ENCODE measurements around the gene CADM2. TPM values are rescaled to one million over a fixed set of nuclear protein-coding genes. Genes with fewer than 3 reads are reported as not detected.

Gene CADM2
- total RNA-seq, 1 donor from 2014 or later = 4.0 TPM

DNA sequence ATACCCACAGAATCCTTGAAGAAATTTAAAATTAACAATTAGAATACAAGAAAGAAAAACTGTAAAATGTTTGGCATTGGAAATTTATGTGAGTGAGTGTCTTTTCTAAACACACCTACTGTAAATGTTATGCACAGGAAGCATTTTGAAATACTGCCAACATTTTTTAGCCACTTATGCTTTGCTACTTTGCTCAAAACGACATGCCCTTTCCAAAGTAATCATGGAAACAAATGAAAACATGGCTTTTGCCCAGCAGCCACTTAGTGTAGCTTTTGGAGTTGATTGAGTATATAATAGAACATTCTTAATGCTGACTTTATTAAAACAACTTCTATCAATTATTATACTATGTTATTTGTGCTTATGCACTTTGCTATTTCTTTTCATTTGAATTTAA lies 823.0 kb downstream of the CADM2 start:
- no peaks in the 10 kb centered on the region for H3K36me3 Mint-ChIP-seq
- DNase-seq (ENCODE audit: extremely low spot score, unreplicated experiment) = no peak
- no peaks in the 10 kb centered on the region for H3K27me3 Mint-ChIP-seq
- TF ChIP-seq, protein P1, sequence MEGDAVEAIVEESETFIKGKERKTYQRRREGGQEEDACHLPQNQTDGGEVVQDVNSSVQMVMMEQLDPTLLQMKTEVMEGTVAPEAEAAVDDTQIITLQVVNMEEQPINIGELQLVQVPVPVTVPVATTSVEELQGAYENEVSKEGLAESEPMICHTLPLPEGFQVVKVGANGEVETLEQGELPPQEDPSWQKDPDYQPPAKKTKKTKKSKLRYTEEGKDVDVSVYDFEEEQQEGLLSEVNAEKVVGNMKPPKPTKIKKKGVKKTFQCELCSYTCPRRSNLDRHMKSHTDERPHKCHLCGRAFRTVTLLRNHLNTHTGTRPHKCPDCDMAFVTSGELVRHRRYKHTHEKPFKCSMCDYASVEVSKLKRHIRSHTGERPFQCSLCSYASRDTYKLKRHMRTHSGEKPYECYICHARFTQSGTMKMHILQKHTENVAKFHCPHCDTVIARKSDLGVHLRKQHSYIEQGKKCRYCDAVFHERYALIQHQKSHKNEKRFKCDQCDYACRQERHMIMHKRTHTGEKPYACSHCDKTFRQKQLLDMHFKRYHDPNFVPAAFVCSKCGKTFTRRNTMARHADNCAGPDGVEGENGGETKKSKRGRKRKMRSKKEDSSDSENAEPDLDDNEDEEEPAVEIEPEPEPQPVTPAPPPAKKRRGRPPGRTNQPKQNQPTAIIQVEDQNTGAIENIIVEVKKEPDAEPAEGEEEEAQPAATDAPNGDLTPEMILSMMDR (conservative IDR thresholded peaks at IDR 0.05) = no peak
- no peaks in the 10 kb centered on the region for H3K9me3 Mint-ChIP-seq
- no peak overlapping the region for H3K27ac Mint-ChIP-seq
- no peak overlapping the region for H3K4me3 Mint-ChIP-seq
- no peaks in the 10 kb centered on the region for H3K4me1 Mint-ChIP-seq (ENCODE audit: unreplicated experiment)

DNA sequence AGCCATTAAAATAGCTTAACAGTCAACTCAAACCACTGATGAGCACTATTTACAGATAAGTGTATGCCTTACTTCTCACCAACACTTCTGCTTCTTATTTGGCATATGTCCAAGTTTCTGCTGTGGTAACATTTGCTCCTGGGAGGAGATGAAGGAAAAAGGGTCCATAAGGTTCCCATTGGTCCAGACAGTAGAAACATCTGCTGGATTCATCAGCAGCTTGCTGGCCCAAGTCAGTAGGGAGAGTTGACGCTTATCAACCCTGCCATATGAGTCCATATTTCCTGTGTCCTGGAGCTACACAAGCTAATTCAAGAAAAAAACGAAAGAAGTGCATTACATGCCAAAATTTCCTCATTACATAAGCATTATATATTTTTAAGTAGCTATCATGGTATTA lies 824.5 kb downstream of the CADM2 start:
- no peaks in the 10 kb centered on the region for H3K9me3 Mint-ChIP-seq
- H3K4me3 Mint-ChIP-seq = no peak overlapping the region
- no peak overlapping the region for H3K27ac Mint-ChIP-seq
- DNase-seq (ENCODE audit: extremely low spot score, unreplicated experiment) = no peak
- H3K36me3 Mint-ChIP-seq = no peaks in the 10 kb centered on the region
- H3K27me3 Mint-ChIP-seq = no peaks in the 10 kb centered on the region
- TF ChIP-seq, protein P1 (conservative IDR thresholded peaks at IDR 0.05) = no peak
- H3K4me1 Mint-ChIP-seq (ENCODE audit: unreplicated experiment) = no peaks in the 10 kb centered on the region

DNA sequence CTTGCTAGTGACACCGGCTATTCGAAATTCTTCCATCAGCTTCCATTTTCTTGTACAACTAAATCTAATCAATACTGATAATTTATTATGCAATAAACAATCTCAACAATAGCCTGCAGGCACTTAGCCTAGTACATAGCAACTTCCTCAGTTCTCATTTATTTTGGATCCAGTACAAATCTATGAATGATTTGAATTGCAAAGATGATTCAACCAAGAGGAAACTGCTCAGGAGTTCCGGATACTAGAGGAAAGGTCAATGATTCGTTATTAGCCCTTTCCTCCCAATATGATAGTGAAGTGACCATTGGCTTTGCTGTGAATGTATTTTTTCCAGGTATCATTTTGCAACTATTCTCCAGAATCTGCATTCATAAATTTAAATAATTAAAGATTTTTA lies 827.0 kb downstream of the CADM2 start:
- no peak for DNase-seq (ENCODE audit: extremely low spot score, unreplicated experiment)
- Mint-ChIP-seq H3K27ac (no peak overlapping the region), H3K4me3 (no peak overlapping the region), H3K27me3 (no peaks in the 10 kb centered on the region), H3K4me1 (ENCODE audit: unreplicated experiment) (no peaks in the 10 kb centered on the region), H3K36me3 (no peaks in the 10 kb centered on the region), H3K9me3 (no peaks in the 10 kb centered on the region)
- TF ChIP-seq, protein P1 (conservative IDR thresholded peaks at IDR 0.05) = no peak

DNA sequence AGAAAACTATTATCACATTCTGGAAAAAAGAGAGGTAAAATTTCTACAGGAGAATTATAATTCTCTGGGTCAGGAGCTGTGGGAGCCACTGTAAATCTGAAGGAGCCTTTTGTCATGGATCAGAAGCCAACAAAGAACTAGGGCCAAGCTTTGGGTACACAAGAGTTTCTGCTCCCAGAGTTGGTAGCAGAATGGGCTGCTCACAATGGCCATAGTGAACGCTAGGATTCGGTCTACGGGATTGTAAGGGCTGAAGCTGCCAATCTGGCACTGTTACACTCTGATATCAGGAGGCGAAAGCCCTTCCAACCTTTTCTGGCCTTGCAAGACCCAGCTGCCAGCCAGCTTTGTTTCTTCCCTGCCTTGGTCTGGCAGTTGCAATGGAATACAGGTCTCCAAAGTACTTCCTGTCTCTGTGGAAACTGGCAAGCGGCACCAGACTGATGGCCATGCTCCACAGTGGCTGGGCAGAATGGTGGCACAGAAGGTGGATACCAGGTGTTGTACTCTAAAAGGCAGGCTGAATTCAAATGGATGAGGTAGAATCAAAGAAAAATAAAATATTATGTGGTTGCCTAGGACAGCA lies 831.7 kb downstream of the CADM2 start:
- Mint-ChIP-seq H3K4me3 (no peak overlapping the region), H3K9me3 (no peaks in the 10 kb centered on the region), H3K36me3 (no peaks in the 10 kb centered on the region), H3K27ac (no peak overlapping the region), H3K27me3 (no peaks in the 10 kb centered on the region), H3K4me1 (ENCODE audit: unreplicated experiment) (no peaks in the 10 kb centered on the region)
- no peak for DNase-seq (ENCODE audit: extremely low spot score, unreplicated experiment)
- TF ChIP-seq, protein P1 (conservative IDR thresholded peaks at IDR 0.05) = no peak

DNA sequence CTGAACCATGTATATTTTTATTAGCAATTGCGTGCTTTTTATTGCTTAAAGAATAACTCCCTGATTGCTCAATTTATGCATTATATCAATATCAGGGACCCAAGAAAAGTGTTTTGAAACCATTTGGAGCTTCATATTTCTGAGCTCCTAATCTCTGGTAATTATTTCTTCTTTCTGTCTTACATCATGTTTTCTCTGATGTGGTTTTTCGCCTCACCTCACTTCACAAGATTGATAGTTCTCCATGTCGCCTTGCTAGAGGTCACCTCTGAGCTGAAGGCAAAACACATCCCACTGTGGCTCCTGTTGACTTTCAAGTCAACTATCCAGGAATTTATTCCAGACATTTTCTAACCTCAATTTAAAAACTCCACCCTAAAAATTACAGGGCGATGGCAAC lies 837.4 kb downstream of the CADM2 start:
- no peaks in the 10 kb centered on the region for H3K4me1 Mint-ChIP-seq (ENCODE audit: unreplicated experiment)
- no peak for DNase-seq (ENCODE audit: extremely low spot score, unreplicated experiment)
- TF ChIP-seq, protein P1 (conservative IDR thresholded peaks at IDR 0.05) = no peak
- no peaks in the 10 kb centered on the region for H3K27me3 Mint-ChIP-seq
- no peak overlapping the region for H3K27ac Mint-ChIP-seq
- no peak overlapping the region for H3K4me3 Mint-ChIP-seq
- no peaks in the 10 kb centered on the region for H3K36me3 Mint-ChIP-seq
- H3K9me3 Mint-ChIP-seq = no peaks in the 10 kb centered on the region

DNA sequence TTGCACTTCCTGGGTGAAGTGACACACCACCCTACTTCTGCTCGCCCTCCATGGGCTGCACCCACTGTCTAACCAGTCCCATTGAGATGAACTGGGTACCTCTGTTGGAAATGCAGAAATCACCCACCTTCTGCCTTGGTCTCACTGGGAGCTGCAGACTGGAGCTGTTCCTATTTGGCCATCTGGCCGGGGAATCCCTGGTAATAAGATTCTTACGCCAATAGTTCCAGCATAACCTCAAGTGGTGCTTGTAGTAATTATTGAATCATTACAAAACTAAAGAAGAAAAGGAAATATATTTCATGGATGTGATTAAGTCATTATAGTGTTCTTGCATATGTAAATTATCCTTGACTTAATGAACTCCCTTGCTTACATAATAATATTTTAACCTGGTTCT lies 841.9 kb downstream of the CADM2 start:
- Mint-ChIP-seq H3K27ac (no peak overlapping the region), H3K27me3 (no peaks in the 10 kb centered on the region), H3K4me1 (ENCODE audit: unreplicated experiment) (no peaks in the 10 kb centered on the region), H3K9me3 (no peaks in the 10 kb centered on the region), H3K36me3 (no peaks in the 10 kb centered on the region), H3K4me3 (no peak overlapping the region)
- TF ChIP-seq, protein P1 (conservative IDR thresholded peaks at IDR 0.05) = no peak
- no peak for DNase-seq (ENCODE audit: extremely low spot score, unreplicated experiment)
